GM21526 (cell line): ENCODE data around the gene TMEM200A.

ENCODE experiments used
- ATAC-seq: cut with Tn5 transposase; IDR thresholded peaks from one replicate; pipeline ENCODE4 v1.9.1; 2021; ENCODE audit warnings: moderate library complexity; ENCODE audit not compliant: unreplicated experiment, low FRiP score

The TMEM200A gene

DNA sequence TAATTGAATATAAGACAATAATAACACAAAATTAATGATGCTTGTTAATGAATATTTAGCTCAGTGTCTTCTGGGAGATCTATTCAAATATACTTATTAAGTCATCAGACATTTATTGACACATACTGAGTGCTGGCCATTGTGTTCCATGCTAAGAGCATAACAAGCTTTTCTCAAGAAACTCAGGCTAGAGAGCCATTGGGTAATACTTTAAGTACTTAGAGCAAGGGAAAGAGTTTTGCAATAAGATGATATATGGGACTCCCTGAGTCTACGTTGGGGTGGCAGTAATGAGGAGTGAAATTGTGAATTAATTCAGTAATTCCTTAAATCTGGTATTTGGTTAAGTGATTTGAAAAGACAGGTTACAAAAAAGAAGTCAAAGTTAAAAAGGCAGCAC, 11.1 kb downstream of the TMEM200A start:
- no peak for ATAC-seq

DNA sequence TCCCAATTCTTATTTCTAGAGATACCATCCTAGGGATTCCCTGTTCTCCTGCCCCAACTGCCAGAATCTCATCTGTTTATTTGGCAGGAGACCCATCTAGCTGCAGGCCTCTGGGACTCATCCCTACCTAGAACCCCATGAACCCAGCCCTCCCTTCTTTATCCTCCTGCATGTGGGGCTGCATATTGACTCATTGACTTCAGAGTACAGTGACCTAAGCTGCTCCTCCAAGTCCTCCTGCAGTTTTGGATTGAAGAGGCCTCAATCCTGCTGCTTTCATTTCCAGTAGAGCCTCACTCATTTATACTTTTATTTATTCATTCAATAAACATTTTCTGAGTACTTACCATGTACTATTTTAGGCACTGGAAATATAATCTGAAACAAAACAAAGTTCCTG, 11.6 kb downstream of the TMEM200A start:
- ATAC-seq: no peak

DNA sequence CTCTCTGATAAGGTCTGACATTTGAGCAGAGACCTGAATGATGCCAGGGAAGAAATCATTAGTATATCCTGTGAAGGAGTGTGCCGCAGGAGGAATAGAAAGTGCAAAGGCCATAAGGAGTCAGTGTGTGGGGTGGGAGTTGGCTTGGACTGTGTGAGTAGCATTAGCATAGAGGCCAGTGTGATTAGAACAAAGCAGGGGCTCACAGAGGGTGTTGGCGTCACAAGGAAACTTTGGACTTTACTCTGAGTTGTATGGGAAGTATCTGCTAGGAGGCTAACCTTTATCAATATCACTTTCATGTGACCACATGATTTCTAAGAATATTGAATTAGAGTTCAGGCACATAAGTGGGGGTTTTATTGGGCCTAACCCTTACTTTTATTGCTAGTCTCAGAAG, 12.1 kb downstream of the TMEM200A start:
- ATAC-seq: no peak

DNA sequence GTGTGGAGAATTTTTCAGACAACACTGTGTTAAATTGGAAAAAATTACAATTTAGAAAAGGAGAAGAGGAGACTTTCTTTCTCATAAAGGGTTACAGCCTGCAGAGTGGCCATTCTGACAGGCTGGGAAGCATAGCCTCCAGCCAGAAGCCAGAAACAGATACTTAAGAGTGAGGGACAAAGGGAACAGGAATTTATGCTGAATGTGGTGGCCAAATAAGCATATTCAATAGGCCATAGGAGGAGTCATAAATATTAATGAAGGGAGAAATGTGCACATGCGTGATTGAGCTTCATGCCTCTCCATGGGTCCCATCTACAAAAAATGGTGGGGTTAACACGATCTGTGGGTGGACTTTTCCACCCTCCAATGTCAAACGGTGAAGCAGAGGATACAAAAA, 13.4 kb downstream of the TMEM200A start:
- ATAC-seq: no peak

DNA sequence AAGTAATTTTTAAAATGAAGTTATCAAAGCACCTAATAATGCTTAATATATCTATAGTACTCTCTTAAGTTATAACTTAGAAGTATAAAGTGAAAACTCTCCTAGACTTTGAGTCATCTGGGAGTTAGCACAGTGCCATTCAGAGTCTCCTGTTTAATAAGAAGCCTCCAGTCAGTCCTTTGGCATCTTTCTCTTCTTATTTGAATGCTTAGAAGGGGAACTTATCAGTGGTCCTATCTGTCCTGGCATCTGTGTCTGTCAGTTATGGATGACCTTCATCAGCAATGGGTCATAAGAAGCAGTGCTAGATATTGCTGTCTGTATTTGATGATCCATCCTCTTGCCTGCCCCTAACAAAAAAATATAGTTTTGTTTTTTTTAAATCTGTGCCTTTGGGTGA, 15.2 kb downstream of the TMEM200A start:
- no peak for ATAC-seq

DNA sequence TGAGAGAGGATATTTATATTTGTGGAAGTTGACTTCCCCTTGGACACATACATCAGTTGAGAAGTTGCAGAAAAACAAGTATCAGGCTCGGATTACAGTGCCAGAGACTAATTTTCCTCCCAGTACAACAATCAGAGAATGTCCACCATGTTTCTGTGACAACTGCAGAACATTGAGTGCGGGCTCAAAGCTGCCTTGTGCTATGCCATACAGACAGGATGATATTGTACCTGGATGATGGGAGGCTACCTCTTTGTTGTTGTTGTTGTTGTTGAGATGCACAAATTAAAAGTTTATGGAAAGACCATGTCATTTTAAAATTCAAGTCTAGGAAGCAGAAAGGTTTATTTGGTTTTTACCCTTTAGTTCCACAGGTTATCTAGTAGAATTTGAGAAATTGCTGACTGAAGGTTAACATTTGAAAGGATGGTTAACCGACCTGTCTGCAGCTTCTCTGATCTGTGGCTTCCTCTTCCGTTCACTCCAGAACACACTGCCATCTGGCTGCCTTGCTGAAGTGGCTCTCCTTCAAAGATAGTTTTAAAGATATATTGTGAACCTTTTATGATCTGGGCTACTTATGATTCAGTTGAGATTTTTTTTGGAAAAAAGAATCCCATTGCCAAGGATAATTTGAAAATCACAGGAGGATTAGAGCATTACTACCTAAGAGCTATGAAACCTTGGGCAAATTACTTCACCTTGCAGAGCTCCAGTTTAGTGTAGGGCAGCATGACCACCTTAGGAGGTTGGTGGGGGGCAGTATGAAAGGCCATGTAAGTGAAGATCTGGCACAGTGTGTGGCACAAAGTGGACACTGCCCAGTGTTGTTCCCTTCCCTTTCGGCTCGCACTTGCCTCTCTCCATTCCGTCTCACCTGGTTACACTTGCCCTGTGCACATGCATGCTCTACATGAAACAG, 15.9 kb downstream of the TMEM200A start:
- ATAC-seq: no peak

DNA sequence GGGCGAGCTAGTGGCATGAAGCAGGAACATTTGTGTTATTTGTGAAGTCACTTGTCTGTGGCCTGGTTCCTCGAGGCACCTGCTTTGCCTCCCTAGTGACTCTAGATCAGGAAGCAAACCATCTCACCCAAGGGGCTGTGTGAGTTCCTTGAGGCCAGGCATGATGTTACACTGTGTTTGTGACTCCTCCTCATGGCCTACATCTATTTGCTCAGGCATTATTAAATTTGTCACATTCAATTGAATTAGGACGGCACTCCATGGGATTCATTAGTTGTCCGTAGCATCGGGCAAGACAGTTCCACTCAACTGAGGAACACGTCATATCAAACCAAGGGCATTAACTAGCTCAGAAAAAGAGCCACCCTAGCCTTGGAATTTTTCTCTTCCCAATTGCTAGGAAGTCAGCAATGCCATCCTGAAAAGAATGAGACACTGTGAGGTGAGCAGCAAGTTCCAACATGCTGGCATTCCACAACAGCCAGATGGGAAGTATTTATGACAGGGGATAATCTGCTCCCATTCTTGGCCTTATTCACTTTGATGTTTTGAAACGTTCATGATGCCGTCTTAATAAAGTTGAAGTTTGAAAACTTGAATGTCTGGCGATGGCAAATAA, 17.2 kb downstream of the TMEM200A start:
- no peak for ATAC-seq

DNA sequence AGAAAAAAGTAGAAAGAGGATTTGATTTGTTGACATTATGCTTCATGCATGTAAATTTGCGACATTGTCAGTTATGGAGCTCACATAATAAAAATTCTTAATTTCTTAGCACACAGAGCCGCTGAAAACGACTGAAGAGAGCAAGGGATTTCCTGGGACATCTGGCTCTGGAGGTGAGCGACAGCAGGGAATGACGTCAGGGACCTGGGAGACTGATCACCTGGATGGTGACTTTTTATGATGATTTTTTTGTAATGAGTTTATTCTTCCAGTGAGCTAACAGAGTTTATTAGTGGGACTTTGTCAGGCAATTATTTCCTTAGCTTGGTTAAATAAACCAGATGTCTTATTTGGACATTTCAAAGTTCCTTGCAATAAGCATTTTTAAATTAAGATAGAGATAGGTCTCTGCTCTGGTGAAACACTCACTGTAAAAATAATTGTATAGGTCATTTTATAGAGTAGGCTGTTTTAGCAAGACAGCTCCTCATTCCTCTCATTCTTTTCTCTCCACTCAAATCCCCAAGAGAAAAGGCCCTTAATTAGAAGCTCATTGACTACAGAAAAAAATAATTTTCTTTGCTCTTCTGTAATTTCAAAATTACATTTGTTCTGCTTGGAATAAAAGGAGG, 19.4 kb downstream of the TMEM200A start:
- ATAC-seq: no peak

DNA sequence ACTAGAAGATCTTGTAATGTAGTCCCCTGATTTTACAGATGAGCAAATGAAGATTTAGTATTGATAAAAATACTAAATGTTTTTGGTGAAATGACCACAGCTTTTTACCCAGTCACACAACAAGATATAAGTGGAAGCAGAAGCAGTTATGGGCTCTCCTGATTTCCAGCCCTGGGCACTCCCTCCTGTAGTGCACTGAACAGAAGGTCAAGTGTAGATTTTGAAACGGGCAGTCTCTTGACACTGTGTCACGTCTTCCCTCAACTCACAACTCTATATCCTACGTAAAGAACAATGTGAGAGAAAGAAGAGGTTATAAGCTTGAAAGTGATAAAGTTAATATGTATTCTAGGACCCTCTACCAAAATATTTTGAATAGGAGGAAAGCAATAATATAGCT, 23.3 kb downstream of the TMEM200A start:
- ATAC-seq: no peak

DNA sequence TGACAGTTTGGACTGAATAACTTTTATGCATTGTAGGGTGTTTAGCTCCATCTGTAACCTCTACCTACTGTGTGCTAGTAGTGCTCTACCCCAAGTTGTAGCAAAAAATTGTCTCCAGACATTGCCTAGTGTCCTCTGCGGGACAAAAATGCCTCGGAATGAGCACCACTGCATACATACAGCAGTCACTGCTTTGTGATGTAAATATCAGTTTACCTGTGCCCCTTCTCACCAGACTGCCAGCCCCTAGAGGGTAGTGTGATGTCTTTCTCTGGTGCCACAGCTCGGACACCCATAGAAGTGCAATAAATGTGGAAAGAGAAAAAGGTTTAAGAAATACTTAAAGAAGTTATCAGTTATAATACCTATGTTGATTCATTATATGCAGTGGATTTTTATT, 25.1 kb downstream of the TMEM200A start:
- ATAC-seq: no peak

DNA sequence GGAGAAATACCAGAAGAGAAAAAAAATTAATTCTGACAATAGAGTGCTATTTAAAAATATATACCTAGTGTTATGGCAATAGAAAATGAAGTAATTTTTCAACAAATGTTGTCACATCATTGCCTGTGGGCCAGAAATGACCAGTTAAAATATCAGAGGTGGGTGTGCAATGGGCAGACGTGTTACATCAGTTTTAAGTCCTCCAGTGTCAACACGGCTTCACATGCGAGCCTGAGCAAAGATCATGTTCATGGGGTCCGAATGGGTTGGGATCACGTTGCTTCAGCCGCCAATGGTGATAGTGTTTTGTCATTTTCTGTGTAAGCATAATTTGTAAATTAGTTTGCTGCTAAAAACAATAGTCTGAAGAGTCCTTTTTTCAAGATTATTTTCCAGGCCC, 27.5 kb downstream of the TMEM200A start:
- ATAC-seq: no peak

DNA sequence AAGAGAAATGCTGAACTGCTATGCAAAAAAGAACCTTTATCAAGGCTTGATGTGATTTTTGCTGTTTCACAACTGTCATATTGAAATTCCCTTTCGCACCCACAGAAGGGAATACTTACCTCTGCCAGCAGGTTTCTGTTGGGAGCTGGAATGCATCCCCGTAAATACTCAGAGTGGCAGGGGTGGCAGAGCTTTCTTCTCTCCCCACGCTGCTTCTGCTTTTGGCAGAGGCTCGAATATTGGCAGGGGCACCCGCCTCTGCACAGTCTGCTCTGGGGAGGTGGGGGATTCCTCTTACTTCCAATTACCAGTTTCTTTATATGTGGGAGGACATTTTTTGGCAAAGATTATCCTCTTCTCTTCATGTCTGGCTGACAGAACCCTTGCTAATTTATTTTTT, 28.4 kb downstream of the TMEM200A start:
- no peak for ATAC-seq

DNA sequence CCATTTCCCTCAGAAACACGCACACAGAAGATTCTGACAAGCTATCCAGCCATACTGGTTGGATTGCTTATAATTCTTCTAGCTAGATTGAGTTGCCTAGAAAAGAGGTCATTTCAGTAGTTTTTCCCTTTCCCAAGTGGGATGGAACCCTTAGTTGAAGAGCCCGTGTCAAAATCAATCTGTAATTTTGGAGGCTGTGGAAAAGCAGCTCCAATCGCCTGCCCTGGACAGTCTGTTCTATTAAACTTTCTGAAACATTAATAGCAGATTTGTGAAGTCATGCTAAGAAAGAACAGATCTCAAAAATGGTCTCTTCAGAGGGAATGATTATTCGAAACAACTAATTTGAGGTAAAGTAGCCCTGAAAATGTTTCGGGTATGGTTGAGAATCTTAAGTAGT, 29.3 kb downstream of the TMEM200A start:
- no peak for ATAC-seq

DNA sequence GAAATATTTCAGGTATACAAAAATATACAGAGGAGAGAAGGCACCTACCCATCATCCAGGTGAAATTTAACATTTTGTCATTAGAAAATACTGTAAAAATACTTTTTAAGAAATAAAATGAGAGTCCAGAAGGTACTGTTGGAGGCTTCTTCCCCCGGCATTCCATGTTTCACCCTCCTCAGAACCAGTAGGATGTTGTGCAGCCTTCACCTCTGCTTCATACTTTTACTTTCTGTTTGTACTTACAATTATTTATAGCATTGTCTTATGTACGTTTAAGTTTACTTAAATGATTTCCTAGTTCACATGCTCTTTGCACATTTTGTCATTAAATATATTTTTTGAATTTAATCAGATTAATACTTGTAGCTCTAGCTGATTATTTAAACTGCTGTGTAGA, 30.9 kb downstream of the TMEM200A start:
- no peak for ATAC-seq

DNA sequence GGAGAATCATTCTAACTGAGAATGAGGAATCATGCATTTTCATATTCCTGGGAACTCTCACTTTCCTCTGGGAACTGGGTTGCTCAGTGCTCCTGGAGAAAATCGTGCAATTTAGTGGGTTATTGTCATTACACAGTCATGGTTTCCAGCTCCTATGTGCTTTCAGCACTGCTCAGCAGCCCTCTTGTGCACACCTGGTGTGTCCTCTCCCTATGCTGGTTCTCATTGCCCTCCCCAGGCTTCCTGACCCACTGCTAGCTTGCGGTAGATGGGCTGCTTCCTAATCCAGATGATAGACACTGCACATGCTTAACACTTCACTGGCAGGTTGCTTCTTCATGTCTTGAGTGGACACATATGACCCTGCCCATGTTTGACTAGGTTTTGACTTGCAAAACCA, 39.7 kb downstream of the TMEM200A start:
- no peak for ATAC-seq

DNA sequence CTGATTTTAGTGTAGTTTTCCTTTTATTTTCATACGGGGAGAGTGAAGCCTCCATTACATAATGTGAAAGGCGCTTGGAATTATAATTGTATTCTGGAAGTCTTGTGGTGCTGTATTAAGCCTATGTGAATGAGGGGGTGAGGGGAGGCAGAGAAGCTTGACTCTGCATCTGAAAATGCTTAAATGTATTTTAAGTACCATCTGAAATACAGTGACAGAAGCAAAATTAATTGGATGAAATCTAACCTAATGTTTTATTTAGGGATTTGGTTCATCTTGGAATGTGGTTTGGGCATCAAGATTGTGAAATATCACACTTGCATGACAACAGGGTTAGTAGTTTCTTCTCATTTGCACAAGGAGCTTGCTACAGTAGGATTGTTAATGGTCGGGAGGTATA, 41.2 kb downstream of the TMEM200A start:
- no peak for ATAC-seq

DNA sequence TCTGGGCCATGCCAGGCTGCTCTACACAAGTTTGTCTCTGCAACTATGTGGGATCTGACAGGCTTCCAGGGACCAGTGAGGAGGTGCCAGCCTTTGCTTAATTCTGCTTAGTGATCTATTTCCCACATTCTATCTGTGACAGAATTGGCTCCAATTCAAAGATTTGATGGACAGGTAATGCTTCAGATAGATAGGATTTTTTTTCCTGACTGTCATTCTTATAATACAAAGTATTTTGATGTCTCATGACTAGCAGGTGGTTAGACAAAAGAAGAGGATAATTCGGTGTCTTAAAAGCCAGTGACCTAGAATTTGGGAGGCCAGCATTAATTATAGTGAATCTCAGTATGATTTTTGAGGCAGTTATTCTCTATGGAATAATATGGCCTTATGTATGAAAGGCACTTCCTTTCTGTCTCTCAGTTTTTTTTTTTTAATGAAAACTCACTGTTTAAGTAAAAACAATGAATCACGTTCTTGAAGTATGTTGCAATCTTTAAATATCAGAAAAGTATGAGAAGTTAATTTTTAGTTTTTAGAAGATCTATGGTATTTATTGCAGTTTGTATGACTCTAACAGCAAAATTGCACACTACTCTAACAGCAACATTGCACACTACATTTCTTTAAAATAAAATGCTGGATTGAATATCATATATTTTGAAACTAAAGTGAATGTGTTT, 43.7 kb downstream of the TMEM200A start:
- no peak for ATAC-seq

DNA sequence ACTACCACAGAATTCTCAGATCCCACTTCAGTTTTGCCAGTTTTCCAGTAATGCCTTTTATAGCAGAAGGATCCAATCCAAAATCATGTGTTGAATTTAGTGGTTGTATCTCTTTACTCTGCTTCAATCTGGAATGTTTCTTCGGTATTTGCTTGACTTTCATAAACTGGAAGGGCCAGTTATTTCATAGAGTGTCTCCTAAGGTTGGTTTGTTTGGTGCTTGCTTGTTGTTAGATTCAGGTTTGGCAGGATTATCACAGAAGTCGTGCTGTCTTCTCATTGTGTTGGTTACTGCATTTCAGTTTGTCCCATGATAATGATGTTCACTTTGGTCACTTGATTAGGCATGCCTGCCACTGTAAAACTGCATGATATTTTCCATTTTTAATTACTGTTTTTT, 45.7 kb downstream of the TMEM200A start:
- no peak for ATAC-seq

DNA sequence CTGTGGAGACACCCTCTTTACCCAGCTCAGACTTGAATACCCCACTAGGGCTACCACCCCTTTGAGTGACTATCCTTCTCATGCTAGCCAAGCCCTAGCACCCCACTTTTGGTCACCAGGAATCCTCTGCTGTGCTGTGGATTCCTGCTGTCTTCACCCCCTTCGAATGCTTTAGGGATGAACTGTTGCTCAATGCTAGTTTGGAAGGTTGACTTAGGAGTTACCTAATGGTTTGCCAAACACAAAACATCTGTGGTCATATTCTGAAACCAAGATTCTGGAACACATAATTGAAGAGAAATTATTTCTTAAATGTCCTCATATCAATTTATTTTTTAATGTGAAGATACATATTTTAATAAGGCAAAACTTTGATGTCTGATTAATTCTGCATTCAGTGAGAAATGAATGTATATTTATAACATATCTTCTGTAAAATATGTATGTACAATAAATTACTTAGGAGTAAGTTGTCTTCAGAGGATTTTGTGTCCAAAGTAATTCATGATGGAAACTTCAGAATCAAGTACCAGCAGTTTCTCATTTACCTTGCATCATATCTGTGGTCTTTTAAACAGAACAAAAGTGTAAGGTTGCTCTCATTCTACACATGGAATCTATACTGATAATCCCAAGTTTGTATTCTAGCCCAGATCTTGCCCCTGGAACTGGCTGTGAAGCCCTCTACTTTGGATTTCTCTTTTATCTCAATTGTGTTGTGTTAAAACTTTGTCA, 46.9 kb downstream of the TMEM200A start:
- no peak for ATAC-seq

DNA sequence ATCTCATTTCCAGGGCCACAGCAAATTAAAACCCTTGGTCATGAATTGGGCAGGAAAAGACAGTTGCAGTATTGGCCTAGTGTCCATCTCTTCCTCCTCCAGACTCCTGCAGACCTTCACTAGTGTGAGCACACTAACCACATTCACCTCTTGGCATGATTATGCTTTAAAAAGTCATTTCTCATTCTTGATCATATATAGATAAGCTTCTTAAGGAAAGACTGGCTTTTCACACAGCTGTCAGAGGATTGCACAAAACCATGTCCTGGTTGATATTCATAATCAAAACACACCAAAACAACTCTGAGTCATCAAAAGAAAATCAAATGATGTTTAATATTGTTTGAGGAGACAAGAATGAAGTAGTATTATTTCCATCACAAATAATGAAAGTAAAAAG, 52.1 kb downstream of the TMEM200A start:
- no peak for ATAC-seq
